ENCODE data around the gene FRMD4B.
A peak's percentile ranks its signal among the peaks of the same experiment; 100 is the strongest.
"Not testable (repeated sequence)": the region's sequence is repeated elsewhere in the genome, so short reads cannot be mapped to it uniquely, and the experiment has no call there.

Gene FRMD4B

DNA sequence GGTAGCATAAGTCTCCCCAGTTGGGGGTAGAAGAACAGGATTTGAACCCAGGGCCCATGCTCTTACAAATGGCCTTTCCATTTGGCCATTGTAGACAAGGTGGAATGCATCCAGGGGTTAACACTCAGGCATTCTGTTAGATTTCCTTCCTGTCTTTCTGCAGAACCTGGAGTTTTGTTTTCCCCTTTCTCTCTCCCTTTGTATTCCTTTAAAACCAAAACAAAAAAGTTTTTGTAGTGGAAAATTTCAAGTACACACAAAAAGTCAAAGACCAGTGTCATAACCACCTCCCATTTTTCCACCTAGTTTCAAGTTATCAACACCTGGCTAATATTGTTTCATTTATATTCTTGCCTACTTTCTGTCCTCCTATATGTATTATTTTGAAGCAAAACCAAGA, 26.0 kb downstream of the FRMD4B start:
- DNase-seq, result no peak

DNA sequence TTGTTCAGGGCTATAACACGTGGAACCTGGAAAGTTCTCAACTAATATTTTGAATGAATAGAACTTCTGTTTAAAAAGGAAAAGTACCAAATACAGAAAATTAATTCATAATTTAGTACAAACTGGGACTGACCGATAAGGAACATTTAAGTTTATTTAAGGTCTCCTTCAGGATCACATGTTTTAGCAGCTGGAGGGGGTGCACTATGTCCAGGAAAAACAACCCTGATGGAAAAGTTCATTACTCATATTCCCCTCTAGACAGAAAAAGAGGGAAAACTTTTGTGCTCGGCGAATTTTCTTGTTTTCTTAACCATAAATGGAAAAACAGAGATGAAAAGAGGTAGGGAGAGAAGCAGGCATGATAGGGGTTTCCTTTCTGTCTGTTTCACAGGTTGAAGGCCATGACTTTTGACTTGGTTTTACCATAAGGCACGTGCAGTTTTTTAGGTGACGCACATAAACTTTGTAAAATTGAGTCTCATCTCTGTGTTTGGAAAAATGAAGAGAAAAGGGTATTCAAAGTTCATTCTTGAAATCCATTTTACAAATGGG, 26.5 kb downstream of the FRMD4B start:
- DNase-seq, result no peak

DNA sequence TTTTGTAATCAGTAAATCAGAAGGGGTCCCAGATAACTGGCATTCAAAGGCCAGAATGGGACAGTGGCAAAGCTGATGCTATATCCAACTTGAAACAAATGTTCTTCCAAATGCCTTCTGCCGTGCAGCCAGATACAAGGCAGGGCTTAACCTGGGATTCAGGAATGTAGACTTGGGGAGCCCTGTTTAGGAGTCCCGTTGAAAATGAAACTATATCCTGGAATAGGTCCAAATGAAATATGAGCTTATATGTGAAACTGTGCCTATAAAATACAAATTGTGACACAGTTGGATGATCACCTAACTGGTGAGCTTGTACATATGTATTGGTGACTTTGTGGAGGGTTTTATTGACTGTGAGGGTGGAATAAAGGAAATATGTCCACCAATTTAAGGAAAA, 28.7 kb downstream of the FRMD4B start:
- no peak for DNase-seq

DNA sequence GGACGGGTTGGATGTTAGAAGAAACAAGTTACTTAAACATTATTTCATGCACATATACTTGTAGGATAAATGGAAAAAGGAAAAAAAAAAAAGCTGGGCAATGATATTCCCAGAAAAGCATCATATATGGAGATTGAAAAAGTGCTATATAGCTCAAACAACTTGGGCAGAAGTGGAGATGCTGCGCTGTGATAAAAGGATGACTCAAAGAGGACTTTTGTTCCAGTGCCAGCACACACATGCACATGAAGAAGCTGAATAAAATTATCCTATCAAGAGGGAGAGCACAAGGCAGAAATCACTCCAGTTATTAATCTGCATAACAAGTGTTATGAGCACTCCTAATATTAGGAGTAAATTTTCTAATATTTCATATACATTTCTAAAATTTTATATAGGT, 30.9 kb downstream of the FRMD4B start:
- DNase-seq, result no peak

DNA sequence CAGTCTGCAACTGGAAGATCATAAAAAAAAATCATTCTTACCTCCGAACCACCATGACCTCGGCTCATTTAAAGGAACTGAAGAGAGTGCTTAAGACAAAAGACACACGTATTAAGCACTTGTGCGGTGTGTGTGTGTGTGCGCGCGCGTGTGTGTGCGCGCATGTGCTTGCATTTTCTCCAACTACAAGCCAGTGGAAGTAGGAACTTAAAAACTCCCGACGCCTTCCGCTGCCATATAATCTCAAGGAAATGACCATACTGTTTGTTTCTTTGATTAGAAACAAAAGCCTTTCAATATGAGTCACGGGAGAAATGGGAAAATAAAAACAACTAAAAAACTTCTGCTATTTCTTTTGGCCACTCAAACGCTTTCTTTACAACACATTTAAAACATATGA, 32.4 kb downstream of the FRMD4B start:
- no peak for DNase-seq

DNA sequence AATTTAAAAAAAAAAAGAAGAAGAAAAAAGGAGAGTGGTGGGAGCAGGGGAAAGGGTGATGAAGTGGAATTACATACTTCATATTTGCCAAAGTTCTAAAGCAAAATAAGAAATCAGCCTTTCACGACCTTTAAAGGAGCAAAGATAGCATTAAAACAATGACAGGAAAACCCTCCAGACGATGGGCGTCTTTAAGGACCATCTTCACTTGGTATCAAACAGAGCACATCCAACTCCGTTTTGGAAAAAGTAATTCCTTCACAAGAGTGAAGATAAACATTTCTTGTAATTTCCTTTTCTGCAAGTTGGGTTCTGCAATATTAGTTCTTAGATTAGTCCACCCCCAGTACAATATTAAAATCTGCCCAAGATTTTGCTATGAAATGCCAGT, 32.8 kb downstream of the FRMD4B start:
- DNase-seq, result no peak

DNA sequence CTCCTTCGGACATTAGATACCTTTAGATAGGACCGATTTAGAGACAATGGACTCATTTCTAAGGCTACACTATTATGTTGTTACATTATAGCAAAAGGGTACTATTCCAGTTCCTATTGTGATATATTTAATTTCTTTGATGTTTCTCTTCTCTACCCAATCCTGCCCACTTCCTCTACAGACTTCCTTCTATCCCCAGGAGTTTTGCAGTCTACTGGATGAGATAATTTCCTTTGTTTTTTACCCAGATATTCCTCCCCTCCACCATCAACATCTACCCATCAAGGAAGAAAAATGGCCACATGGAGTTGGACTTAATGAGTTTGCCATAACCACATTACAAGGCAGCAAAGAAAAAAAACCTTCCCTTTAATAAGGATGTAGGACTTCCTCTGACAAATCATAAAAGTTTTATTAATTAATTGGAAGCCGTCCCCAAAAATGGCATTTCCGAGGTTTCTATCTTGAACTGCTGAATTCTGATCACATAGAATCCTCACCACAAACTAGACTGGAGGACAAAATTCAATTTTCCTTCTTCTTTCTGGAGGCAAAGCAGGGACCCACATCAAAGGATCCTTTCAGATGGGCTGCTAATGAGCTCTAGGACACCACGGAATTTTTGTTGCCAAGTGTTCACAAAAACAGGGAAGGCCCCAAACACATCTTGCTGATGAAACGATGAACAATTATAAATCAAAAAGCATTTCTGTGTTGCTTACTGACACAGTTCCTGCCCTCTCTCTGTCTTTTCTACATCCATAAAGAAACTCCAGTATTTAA, 33.4 kb downstream of the FRMD4B start:
- DNase-seq, result no peak

DNA sequence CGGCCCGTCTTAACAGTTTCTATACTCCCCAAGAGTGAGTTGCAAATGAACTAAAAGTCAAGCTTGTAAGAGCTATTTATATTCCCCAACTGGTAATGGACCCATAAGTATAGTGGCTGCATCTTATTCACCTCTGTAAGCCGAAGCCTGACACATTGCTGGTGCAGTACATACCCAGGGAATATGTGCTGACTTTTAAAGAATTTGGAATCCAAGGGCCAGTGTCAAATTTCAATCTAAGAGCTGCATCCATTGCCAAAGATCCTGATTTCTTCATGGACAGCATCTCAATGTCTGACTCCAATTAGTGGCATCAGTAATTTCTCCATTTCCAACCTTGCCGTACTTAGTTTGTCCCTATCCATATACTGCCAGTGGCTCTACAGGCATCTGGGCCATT, 42.0 kb downstream of the FRMD4B start:
- no peak for DNase-seq

DNA sequence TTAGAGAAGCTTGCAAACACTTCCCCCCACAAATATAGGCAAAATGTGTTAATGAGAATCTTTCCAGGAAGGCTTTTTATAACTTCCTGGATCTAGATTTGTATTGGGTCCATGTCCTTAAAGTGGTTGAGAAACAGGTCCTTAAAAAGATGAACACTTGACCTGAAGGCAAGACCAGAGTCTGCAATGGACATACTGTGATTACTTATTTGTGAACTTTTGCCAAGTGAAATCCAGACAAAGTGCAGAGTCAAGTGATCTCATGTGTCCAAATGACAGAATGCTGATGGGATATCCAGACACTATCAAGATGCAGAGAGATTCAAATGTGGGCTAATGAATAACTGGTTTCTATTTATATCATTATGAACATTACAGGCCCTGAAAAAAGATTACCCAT, 43.8 kb downstream of the FRMD4B start:
- DNase-seq, result no peak

DNA sequence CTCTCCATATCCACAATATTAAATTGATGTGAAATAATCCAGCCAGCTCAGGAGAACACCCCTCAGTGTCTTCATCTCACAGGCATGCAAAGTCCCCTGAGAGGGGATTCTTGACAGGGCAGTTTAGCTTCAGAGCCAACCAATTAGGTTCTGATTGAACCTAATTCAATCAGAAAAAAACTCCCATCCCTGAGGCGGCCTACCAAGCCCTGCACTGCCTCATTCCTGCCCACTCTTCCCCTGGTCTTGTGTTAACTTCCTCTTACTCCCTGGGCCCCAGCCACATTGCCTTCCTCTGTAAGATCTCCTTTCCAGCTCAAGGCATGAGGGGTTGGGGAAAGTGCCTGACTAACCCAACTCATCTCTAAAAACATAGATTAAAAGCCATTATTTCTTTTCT, 46.1 kb downstream of the FRMD4B start:
- no peak for DNase-seq

DNA sequence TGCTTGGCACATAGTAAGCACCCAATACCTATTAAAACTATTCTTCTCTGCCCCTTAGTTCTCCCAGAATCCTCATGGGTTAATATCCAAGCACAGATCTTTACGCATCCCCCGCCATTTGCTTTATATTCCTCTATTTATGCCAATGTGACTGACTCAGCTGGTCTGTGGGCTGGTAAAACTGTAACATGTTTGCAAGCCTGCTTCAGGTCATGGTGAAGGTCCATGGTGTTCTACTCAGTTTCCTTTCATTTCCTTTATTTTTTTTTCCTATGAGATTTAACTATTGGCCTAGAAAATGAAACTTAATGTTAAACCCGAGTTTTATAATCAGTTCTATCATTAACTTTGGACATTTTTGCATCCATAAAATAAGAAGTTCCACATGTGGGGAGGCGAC, 47.0 kb downstream of the FRMD4B start:
- no peak for DNase-seq

DNA sequence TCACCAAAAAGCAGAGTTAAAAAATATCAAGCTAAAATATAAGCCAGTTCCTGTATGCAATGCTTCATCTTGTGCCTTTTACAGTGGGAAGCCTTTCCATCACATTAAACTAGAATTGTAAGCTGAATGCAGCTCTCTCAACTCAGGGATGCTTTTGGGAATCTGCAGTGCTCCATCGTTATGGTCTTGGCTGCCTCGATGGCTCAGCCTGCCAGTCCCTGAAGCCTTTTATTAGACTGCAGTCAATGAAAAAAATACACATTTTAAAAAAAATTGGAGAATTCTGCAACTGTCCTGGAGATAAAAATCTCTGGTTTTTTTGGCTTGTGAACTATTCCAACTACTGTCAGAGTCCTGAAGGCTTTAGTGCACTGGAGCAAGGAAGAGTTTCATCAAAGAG, 53.0 kb downstream of the FRMD4B start:
- no peak for DNase-seq

DNA sequence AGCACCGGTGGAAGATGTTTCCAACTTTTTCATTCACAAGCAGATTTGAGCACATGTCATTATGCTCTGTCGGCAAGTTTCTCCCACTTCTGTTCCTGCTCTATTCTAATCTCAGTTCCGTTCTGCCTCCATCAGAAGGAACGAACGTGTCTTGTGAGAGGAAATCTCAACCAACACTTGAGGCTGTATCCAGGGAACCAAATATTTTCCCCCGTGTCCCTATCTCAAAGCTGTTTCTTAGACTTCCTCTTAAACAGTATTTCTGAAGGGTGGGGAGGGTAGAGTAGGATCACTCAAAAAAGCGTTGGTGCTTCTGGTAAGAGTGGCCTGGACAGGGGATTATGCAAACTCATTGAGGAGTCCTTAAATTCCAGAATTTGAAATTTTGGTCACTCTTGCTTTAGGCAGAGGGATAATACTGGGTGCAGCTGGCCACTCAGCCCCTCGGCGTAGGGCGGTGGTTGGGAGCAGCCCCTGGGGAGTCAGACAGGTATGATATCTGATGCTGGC, 54.9 kb downstream of the FRMD4B start:
- no peak for DNase-seq

DNA sequence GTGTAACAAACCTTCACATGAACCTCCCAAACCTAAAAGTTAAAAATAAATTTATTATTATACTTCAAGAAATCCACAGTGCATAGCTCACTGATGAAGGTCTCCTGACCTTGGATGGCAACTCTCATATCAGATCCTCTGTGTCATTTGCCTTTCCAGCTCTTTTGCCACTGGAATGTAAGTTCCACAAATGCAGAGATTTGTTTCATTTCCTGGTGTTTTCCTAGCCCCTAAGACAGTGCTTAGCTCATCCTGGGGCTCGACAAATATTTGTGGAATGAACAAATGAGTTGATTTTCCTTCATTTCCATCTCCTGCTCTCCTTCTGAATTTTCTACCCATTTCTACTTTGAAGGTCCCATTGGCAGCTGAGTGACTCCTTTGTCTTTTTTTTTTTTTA, 56.0 kb downstream of the FRMD4B start:
- DNase-seq, result no peak

DNA sequence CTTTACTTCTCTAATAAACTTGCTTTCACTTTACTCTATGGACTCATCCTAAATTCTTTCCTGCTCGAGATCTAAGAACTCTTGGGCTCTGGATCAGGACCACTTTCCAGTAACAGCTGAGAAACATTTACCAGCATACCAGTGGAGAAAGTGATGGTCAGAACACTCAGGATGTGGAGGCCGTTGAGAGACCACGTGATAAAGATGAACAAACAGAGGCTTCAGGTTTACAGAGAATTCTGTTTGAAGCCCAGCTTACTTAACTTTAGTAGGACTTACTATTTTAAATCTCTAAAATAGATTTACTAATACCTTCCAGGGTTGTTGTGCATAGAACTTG, 57.0 kb downstream of the FRMD4B start:
- DNase-seq, result no peak

DNA sequence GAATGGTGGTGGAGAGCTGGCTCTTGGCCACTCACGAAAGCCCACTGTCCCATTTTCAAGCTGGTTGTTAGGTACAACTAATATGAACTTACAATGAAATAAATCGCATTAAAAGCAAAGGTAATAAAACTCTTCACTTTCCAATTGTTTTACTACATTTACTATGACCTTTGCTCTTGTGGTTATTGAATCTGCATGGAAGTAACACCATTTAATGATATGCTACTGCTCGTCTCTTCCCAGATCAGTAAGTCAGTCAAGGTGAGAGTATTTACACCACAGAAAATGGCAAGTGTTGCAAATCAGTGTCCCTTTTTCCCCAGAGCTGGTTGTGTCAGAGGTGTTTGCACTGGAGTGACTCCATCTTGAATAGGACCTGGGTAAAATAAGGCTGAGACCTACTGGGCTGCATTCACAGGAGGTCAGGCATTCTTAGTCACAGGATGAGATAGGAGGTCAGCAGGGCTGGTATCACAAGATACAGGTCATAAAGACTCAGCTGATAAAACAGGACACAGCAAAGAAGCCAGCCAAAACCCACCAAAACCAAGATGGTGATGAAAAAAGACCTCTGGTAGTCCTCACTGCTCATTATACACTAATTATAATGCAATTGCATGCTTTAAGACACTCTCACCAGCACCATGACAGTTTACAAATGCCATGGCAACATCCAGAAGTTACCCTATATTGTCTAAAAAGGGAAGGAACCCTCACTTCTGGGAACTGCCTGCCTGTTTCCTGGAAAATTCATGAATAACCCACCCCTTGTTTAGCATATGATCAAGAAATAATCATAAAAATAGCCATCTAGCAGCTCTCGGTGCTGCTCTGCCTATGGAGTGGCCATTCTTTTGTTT, 57.6 kb downstream of the FRMD4B start:
- DNase-seq, result no peak

DNA sequence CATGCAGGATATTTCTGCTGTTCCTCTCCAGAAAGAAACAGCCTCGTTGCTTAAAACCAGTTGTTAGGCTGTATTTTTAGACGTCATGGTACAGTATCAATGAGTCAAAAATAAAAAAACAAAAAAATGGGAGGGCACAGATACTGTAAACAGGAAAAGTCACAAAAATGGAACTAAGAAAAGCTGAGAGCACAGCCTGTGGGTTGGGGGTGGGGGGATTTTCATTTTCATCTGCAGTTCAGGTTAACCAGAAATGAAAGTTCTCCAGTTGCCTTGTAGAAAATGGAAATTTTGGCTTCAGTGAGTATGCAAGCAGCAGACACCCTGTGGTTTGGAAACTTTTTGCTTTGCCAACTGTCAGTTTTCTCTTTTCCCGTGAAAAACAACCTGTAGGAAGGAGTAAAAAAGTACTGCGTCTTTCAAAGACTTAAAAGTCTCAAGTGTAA, 59.0 kb downstream of the FRMD4B start:
- peak; percentile 51 for DNase-seq

DNA sequence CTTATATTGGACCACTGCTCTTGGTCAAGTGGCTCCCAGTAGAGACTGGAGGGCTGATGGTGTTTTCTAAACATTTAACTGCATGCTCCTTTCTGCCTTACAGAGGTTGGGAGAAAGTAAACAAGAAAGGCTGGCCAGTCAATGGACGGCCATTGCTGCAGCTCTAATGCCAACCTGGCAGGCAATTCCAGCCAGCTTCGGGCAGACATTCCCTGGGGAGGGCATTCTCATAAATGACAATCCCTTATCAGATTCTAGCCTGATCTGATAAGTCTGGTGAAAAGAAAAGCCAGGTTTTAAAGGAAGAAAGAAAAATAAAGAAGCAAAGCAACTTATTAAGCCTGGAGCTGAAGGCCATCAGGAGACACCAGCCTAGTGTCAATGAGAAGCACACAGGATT, 60.7 kb downstream of the FRMD4B start:
- no peak for DNase-seq

DNA sequence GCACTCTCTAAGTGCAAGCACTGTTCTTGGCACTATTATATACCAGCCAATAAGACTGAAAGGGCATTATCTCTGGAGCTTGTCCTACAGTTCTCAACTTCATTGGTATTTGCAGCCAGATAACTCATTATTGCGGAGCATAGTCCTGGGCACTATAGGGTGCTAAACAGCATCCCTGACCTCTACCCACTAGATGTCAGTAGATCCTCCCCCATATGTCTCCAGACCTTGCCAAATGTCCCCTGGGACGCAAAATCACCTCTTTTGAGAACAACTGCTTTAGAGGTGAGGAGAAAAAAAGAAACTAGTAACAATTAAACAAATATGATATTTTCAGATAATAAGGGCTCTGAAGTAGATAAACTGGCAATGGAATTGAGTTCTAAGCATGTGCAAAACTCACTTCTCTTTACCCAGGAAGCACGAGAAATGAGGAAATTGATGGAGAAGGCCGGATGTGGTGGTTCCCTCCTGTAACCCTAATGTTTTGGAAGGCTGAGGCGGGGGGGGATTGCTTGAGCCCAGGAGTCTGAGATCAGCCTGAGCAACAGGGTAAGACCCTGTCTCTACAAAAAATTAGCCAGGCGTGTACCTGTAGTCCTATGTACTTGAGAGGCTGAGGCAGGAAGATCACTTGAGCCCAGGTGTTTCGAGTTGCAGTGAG, 61.4 kb downstream of the FRMD4B start:
- no peak for DNase-seq

DNA sequence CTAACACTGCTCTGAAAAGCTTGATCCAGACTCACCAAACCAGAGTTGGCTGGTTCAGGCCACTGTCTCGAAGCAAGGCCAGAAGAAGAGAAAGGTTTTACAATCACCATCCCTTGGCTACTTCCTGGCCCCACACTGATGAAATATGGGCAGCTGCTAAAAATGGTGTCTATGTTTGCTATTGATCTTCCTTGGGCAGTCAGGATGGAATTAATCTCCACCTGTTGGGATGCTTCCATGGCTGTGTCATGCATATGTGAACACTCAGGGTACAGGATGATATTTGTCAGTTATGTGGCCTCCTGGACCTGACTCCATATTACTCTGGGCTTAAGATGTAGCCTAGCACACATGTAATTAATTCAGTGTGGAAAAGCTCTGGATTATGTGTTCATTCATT, 61.9 kb downstream of the FRMD4B start:
- no peak for DNase-seq

DNA sequence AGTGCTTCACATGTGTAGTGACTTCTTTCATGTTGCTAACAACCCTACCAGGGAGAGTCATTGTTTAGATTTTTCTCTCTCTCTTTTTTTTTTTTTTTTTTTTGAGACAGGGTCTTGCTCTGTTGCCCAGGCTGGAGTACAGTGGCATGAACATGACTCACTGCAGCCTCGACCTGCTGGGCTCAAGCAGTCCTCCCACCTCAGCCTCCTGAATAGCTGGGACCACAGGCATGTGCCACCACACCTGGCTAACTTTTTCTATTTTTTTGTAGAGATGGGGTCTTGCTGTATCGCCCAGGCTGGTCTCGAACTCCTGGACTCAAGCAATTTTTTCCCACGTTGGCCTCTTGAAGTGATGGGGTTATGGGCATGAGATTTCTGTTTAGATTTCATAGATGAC, 63.4 kb downstream of the FRMD4B start:
- DNase-seq, result not testable (repeated sequence)

DNA sequence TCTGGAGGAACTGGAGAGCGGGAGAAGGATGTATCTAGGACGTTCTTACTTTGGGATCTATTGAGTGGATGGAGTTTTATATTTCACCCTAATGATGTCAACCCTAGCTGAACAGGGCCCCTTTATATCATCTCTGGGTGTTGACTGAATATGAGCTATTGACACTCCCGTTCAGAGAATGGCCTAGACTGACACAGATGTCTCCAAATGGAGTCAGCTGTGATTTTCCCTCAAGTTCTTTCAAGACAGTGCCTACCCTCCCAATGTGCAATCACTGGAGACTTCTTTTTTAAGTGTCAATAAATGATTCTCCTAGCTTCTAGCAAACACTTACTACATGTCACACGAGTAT, 63.8 kb downstream of the FRMD4B start:
- no peak for DNase-seq
